GM12891 (cell line): ENCODE results near the gene OBP2B.

Experiments used
- PAX5 ChIP-seq: IDR thresholded peaks from 2 replicates; pipeline ENCODE4 v1.6.1; 2011; ENCODE audit warnings: low read length, moderate library complexity, mild to moderate bottlenecking; ENCODE audit not compliant: insufficient read depth, severe bottlenecking
- POLR2A ChIP-seq: IDR thresholded peaks from 2 replicates; pipeline ENCODE4 v1.6.1; 2011; ENCODE audit warnings: low read depth, low read length, control low read depth
- POLR2AphosphoS5 ChIP-seq: IDR thresholded peaks from 2 replicates; pipeline ENCODE4 v1.6.1; 2011; ENCODE audit warnings: low read depth, low read length, control low read depth
- TAF1 ChIP-seq: IDR thresholded peaks from 2 replicates; pipeline ENCODE4 v1.6.1; 2011; ENCODE audit warnings: low read depth, low read length, control low read depth

GRCh38 chr9:133242241-133242640 is 33.2 kb upstream of the OBP2B start:
- no peak for TF ChIP-seq POLR2A
- TF ChIP-seq PAX5: no peak
- TF ChIP-seq TAF1: no peak
- TF ChIP-seq POLR2AphosphoS5: no peak
